ENCODE data around the gene ADAM10. TPM values are rescaled to one million over a fixed set of nuclear protein-coding genes. Genes with fewer than 3 reads are reported as not detected.

ADAM10 gene
- total and polyA plus RNA-seq, 2 of the 8 experiments (the other 6 are each of a cell fraction or from before 2014, with no cell fraction given): 46.5 to 163 TPM

- Histone ChIP-seq H3K79me1 (ENCODE audit: low read depth, low read length) (peaks cover 3% of the 10 kb centered on the region; the same call in 1 of the 2 replicates), H3K9ac (replicated peaks in 1 of 4; ENCODE audit: extremely low read depth in 1 of 4, low read depth in 3 of 4, low read length in 3 of 4) (no peak overlapping the region), H3K18ac (ENCODE audit: extremely low read depth, low read length) (no peak overlapping the region), H3K27ac (ENCODE audit: low read depth, low read length) (no peak overlapping the region), H2BK15ac (ENCODE audit: low read length) (no peak overlapping the region), H3K4me3 (ENCODE audit: extremely low read depth in 1 of 4, insufficient read depth in 2 of 4, low read depth in 3 of 4, low read length in 4 of 4) (no peak overlapping the region), H3K23ac (ENCODE audit: insufficient read length) (no peak overlapping the region), H2BK5ac (ENCODE audit: low read depth, low read length) (no peak overlapping the region), H2AFZ (ENCODE audit: low read length) (no peak overlapping the region), H3K23me2 (ENCODE audit: low read depth, low read length) (peaks cover 6% of the 10 kb centered on the region; the same call in 1 of the 2 replicates), H2BK120ac (replicated peaks; ENCODE audit: low read depth, low read length) (no peak overlapping the region), H4K8ac (ENCODE audit: extremely low read depth, insufficient read depth, low read length) (no peak overlapping the region), H3K27me3 (replicated peaks in 1 of 4; ENCODE audit: control insufficient read depth in 3 of 4, extremely low read depth in 1 of 4, insufficient read depth in 3 of 4, low read length in 3 of 4) (no peaks in the 10 kb centered on the region), H2BK20ac (ENCODE audit: low read length) (no peak overlapping the region), H3K4ac (replicated peaks; ENCODE audit: insufficient read length, low read depth, low read length) (no peak overlapping the region), H3K4me1 (replicated peaks in 1 of 4; ENCODE audit: control insufficient read depth in 3 of 4, insufficient read depth in 4 of 4, low read length in 3 of 4) (no peaks in the 10 kb centered on the region; a peak in 1 of 7 replicates), H3K14ac (ENCODE audit: insufficient read length) (no peak overlapping the region), H4K20me1 (replicated peaks in 1 of 2; ENCODE audit: control insufficient read depth in 1 of 2, insufficient read depth in 2 of 2, low read length in 2 of 2) (peaks cover 0 to 1% of the 10 kb centered on the region in 2 experiments), H3K56ac (replicated peaks; ENCODE audit: insufficient read length, low read depth, low read length) (no peak overlapping the region), H3K9me3 (ENCODE audit: insufficient read depth in 2 of 2, low read depth in 1 of 2, low read length in 1 of 2) (no peaks in the 10 kb centered on the region), H4K91ac (replicated peaks; ENCODE audit: insufficient read length, low read length) (no peak overlapping the region), H3K4me2 (ENCODE audit: insufficient read depth in 1 of 2, low read depth in 2 of 2, low read length in 2 of 2) (no peak overlapping the region), H2AK5ac (ENCODE audit: low read depth, low read length) (no peak overlapping the region), H3K36me3 (ENCODE audit: control insufficient read depth in 2 of 4, insufficient read depth in 4 of 4, low read length in 3 of 4) (no peaks in the 10 kb centered on the region; a peak in 2 of 8 replicates), H3K79me2 (ENCODE audit: control insufficient read depth in 1 of 2, insufficient read depth in 2 of 2, low read length in 2 of 2) (peaks cover 0 to 57% of the 10 kb centered on the region in 2 experiments; a peak in 2 of 4 replicates), H2BK12ac (ENCODE audit: low read depth, low read length) (no peak overlapping the region), H4K5ac (ENCODE audit: insufficient read length, low read depth, low read length) (no peak overlapping the region)
- FAIRE-seq (no peak), DNase-seq (ENCODE audit: low read depth in 1 of 2, low spot score in 2 of 2) (no peak)
- CTCF ChIA-PET (ENCODE audit: partially characterized antibody): interaction anchor here (0.6 kb wide), 1 partner anchor 28 kb away, joined by 3 read pairs; no protein-coding TSS in a partner anchor
- POLR2A ChIA-PET (ENCODE audit: partially characterized antibody): no interaction called here
- 93% methylated on average over 3 of the region's 3 CpGs; no CpG with 5 or more reads in 1 of the 2 experiments for WGBS, 2 experiments (ENCODE audit: extremely low coverage in 1 of 2, insufficient coverage in 1 of 2, insufficient read length in 1 of 2, insufficient replicate concordance in 2 of 2, low coverage in 1 of 2, low lambda C conversion rate in 2 of 2, missing lambda C conversion rate in 1 of 2)
- TF ChIP-seq EP300 (IDR thresholded peaks at IDR 0.05; ENCODE audit: borderline replicate concordance in 1 of 2, low read depth in 2 of 2, low read length in 2 of 2): no peak
- TF ChIP-seq GABPA (IDR thresholded peaks at IDR 0.05; ENCODE audit: borderline replicate concordance, insufficient read depth, low read length): no peak
- no peak for TF ChIP-seq FOSL1 (IDR thresholded peaks at IDR 0.05; ENCODE audit: insufficient read depth, low read depth, low read length)
- no peak for TF ChIP-seq POLR2A (IDR thresholded peaks at IDR 0.05; ENCODE audit: control extremely low read depth in 1 of 2, low read depth in 2 of 2, low read length in 2 of 2)
- no peak for TF ChIP-seq YY1 (IDR thresholded peaks at IDR 0.05; ENCODE audit: low read depth, low read length)
- no peak for TF ChIP-seq MAX (IDR thresholded peaks at IDR 0.05)
- TF ChIP-seq CHD1 (IDR thresholded peaks at IDR 0.05; ENCODE audit: low read depth, low read length): no peak
- no peak for TF ChIP-seq BACH1 (IDR thresholded peaks at IDR 0.05; ENCODE audit: low read length)
- no peak for TF ChIP-seq SIN3A (conservative IDR thresholded peaks at IDR 0.05 in 1 of 2, IDR thresholded peaks at IDR 0.05 in 1 of 2; ENCODE audit: low read depth in 1 of 2, low read length in 2 of 2)
- no peak for TF ChIP-seq RXRA (IDR thresholded peaks at IDR 0.05; ENCODE audit: insufficient read depth, low read depth, low read length)
- TF ChIP-seq SIX5 (IDR thresholded peaks at IDR 0.05; ENCODE audit: low read depth, low read length): no peak
- TF ChIP-seq RNF2 (IDR thresholded peaks at IDR 0.05; ENCODE audit: borderline replicate concordance, low read depth, low read length, missing control alignments, poor library complexity, severe bottlenecking): no peak
- TF ChIP-seq SAP30 (IDR thresholded peaks at IDR 0.05; ENCODE audit: insufficient read depth, insufficient replicate concordance, low read length): no peak
These were observed 25.9 kb upstream of the ADAM10 start for GRCh38 chr15:58775402-58775801.

All from H1 (cell line).